GM21360 (cell line): ENCODE measurements around the gene PSORS1C1.
"Not testable (repeated sequence)": the region's sequence is repeated elsewhere in the genome, so short reads cannot be mapped to it uniquely, and the experiment has no call there.

Source experiments
- ATAC-seq: cut with Tn5 transposase; IDR thresholded peaks from one replicate; pipeline ENCODE4 v1.9.1; 2021; ENCODE audit warnings: mild to moderate bottlenecking, moderate library complexity; ENCODE audit not compliant: unreplicated experiment

The PSORS1C1 gene

GRCh38 chr6:31157513-31158139 lies 43.0 kb downstream of the PSORS1C1 start, which contains the start of gene CCHCR1:
TSS of gene CCHCR1 (minus strand) at chr6:31157802. CDS start at chr6:31157600, 202 bp downstream.
- ATAC-seq = no peak

- peak; percentile 65 for ATAC-seq
Measured at GRCh38 chr6:31158140-31158862, 43.7 kb downstream of the PSORS1C1 start, which contains the start of gene TCF19. TSS of gene TCF19 (plus strand) at chr6:31158589. CDS start at chr6:31159470, 881 bp downstream.

- ATAC-seq = no peak
Measured at GRCh38 chr6:31158863-31159855, 44.6 kb downstream of the PSORS1C1 start.

- no peak for ATAC-seq
Measured at GRCh38 chr6:31161216-31162126, 46.9 kb downstream of the PSORS1C1 start.

- ATAC-seq = no peak
Measured at GRCh38 chr6:31162463-31163165, 48.0 kb downstream of the PSORS1C1 start.

- no peak for ATAC-seq
Measured at GRCh38 chr6:31163922-31164321, 49.3 kb downstream of the PSORS1C1 start.

GRCh38 chr6:31164475-31165063 lies 50.0 kb downstream of the PSORS1C1 start:
- ATAC-seq = not testable (repeated sequence)

GRCh38 chr6:31165064-31165832 lies 50.6 kb downstream of the PSORS1C1 start:
- ATAC-seq = peak; percentile 50

- ATAC-seq = no peak
Measured at GRCh38 chr6:31165986-31166385, 51.4 kb downstream of the PSORS1C1 start.

GRCh38 chr6:31168606-31169005 lies 54.0 kb downstream of the PSORS1C1 start:
- ATAC-seq = no peak

GRCh38 chr6:31169123-31169857 lies 54.7 kb downstream of the PSORS1C1 start:
- no peak for ATAC-seq

GRCh38 chr6:31169858-31170599 lies 55.4 kb downstream of the PSORS1C1 start:
- ATAC-seq = not testable (repeated sequence)

- no peak for ATAC-seq
Measured at GRCh38 chr6:31170600-31170881, 55.9 kb downstream of the PSORS1C1 start, which contains the start of gene POU5F1. TSS of gene POU5F1 (minus strand) at chr6:31170682. CDS start at chr6:31170620, 62 bp downstream.

GRCh38 chr6:31170987-31171671 lies 56.5 kb downstream of the PSORS1C1 start:
- ATAC-seq = no peak

GRCh38 chr6:31171931-31172905 lies 57.6 kb downstream of the PSORS1C1 start:
- ATAC-seq = no peak
